ENCODE data around the gene MTSS2.
"Not testable (repeated sequence)": the region's sequence is repeated elsewhere in the genome, so short reads cannot be mapped to it uniquely, and the experiment has no call there.

- TF ChIP-seq, protein P1, sequence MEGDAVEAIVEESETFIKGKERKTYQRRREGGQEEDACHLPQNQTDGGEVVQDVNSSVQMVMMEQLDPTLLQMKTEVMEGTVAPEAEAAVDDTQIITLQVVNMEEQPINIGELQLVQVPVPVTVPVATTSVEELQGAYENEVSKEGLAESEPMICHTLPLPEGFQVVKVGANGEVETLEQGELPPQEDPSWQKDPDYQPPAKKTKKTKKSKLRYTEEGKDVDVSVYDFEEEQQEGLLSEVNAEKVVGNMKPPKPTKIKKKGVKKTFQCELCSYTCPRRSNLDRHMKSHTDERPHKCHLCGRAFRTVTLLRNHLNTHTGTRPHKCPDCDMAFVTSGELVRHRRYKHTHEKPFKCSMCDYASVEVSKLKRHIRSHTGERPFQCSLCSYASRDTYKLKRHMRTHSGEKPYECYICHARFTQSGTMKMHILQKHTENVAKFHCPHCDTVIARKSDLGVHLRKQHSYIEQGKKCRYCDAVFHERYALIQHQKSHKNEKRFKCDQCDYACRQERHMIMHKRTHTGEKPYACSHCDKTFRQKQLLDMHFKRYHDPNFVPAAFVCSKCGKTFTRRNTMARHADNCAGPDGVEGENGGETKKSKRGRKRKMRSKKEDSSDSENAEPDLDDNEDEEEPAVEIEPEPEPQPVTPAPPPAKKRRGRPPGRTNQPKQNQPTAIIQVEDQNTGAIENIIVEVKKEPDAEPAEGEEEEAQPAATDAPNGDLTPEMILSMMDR (IDR thresholded peaks at IDR 0.05; ENCODE audit: poor library complexity): not testable (repeated sequence)
- not testable (repeated sequence) for TF ChIP-seq EZH2 (IDR thresholded peaks at IDR 0.05; ENCODE audit: borderline replicate concordance); EZH2phosphoT487 (IDR thresholded peaks at IDR 0.05; ENCODE audit: low read depth, severe bottlenecking, unreplicated experiment)
These were observed 42.6 kb downstream of the MTSS2 start for GRCh38 chr16:70643264-70643663.

Measured in hepatocyte (in vitro differentiated cells).